Body of pancreas (tissue), 4 donors: Measurements from ENCODE around the gene MUSTN1. TPM values are rescaled to one million over a fixed set of nuclear protein-coding genes. Genes with fewer than 3 reads are reported as not detected.

Experiments
- ATAC-seq: fragments of 150-250 bp; one replicate; pipeline ENCODE4 v1.9.1; 2016
- DNase-seq, 4 donors: peaks; one replicate each; pipeline ENCODE4 v3.0.0-alpha.2; 2019
- H3K27ac ChIP-seq, 4 donors: fragments of 200-600 bp; sonication (generic); 1 replicate in 3 of 4; 2 replicates in 1 of 4; pipeline versions ENCODE4 v1.5.1 to v1.6.1; 2016 to 2019; ENCODE audit warnings: mild to moderate bottlenecking in 1 of 4, mixed read lengths in 1 of 4, moderate library complexity in 1 of 4
- H3K27me3 ChIP-seq, 2 donors: fragments of 200-600 bp; sonication (generic); one replicate each; pipeline ENCODE4 v1.6.0; 2016; ENCODE audit warnings: mild to moderate bottlenecking in 1 of 2
- H3K36me3 ChIP-seq, 2 donors: fragments of 200-600 bp; sonication (generic); replicated peaks in 1 of 2; 2 replicates each; pipeline ENCODE4 v1.5.1; 2016; ENCODE audit warnings: low read depth in 2 of 2; ENCODE audit not compliant: insufficient read depth in 1 of 2
- H3K4me1 ChIP-seq: fragments of 200-600 bp; sonication (generic); one replicate; pipeline ENCODE4 v1.6.0; 2016
- H3K4me3 ChIP-seq, 2 donors: fragments of 200-600 bp; sonication (generic); 1 replicate in 1 of 2; 2 replicates in 1 of 2; pipeline ENCODE4 v1.5.1; 2016 to 2019
- H3K9me3 ChIP-seq, 3 donors: fragments of 200-600 bp; sonication (generic); 1 replicate in 2 of 3; 2 replicates in 1 of 3; pipeline ENCODE4 v1.5.1; 2016
- CTCF ChIP-seq, 7 experiments: fragments of 450-650 bp in 4 of 7; fragments of 200-600 bp in 3 of 7; sonication (generic) in 3 of 7; IDR thresholded peaks; one replicate each; pipeline ENCODE4 v1.5.1; 2016 to 2019; ENCODE audit warnings: antibody characterized with exemption in 7 of 7
- POLR2A ChIP-seq, 3 donors: fragments of 450-650 bp; IDR thresholded peaks; one replicate each; pipeline ENCODE4 v1.6.1; 2016; ENCODE audit warnings: antibody characterized with exemption in 3 of 3, mild to moderate bottlenecking in 2 of 3
- WGBS, 2 donors: methylation state at CpG; one replicate each; pipeline ENCODE4 v1.1.5; 2017; 5-methylcytosine and 5-hydroxymethylcytosine counted together
- intact Hi-C: fragments of 100-400 bp; cut with DNase I; formaldehyde crosslinking; loops from one replicate; pipeline ENCODE4 v1.15.1; 2023
- total RNA-seq, 2 donors: library from RNA; depleted of rRNA; stranded (reverse); fragments of >200 nt; gene quantifications; one replicate each; pipeline ENCODE4 v1.1.0, GENCODE V29; 2016

MUSTN1 gene
- total RNA-seq, 2 donors from 2014 or later: 3.9 TPM; not detected in 1

GRCh38 chr3:52816654-52817053 lies 18.2 kb downstream of the MUSTN1 start:
- no peak overlapping the region for H3K27ac ChIP-seq
- no peak overlapping the region for H3K4me3 ChIP-seq
- H3K9me3 ChIP-seq: no peaks in the 10 kb centered on the region
- intact Hi-C loops: no loop called here
- ATAC-seq (no peak), DNase-seq (no peak)
- no peaks in the 10 kb centered on the region for H3K27me3 ChIP-seq
- 89 to 95% methylated on average over 9 to 10 of the region's 10 CpGs for WGBS, 2 donors
- no peaks in the 10 kb centered on the region for H3K4me1 ChIP-seq
- TF ChIP-seq POLR2A (IDR thresholded peaks at IDR 0.05): no peak
- no peak for TF ChIP-seq CTCF (IDR thresholded peaks at IDR 0.05)
- no peaks in the 10 kb centered on the region for H3K36me3 ChIP-seq

GRCh38 chr3:52816199-52816598 lies 18.6 kb downstream of the MUSTN1 start:
- Histone ChIP-seq H3K4me1 (no peaks in the 10 kb centered on the region), H3K9me3 (no peaks in the 10 kb centered on the region), H3K27ac (no peak overlapping the region), H3K27me3 (no peaks in the 10 kb centered on the region), H3K36me3 (no peaks in the 10 kb centered on the region), H3K4me3 (no peak overlapping the region)
- ATAC-seq: no peak
- intact Hi-C loops: no loop called here
- 82% methylated on average over 6 of the region's 6 CpGs; no CpG with 5 or more reads in 1 of the 2 donors for WGBS, 2 donors
- no peak for TF ChIP-seq POLR2A (IDR thresholded peaks at IDR 0.05)
- no peak for TF ChIP-seq CTCF (IDR thresholded peaks at IDR 0.05)
- no peak for DNase-seq

GRCh38 chr3:52813810-52814209 lies 21.0 kb downstream of the MUSTN1 start:
- H3K4me3 ChIP-seq: no peak overlapping the region

GRCh38 chr3:52811452-52812011 lies 23.3 kb downstream of the MUSTN1 start:
- no peaks in the 10 kb centered on the region for H3K36me3 ChIP-seq
- DNase-seq (no peak), ATAC-seq (no peak)
- no peaks in the 10 kb centered on the region for H3K4me1 ChIP-seq
- no peak overlapping the region for H3K27ac ChIP-seq
- intact Hi-C loops: no loop called here
- H3K4me3 ChIP-seq: no peak overlapping the region
- H3K9me3 ChIP-seq: no peaks in the 10 kb centered on the region
- TF ChIP-seq POLR2A (IDR thresholded peaks at IDR 0.05) (no peak), CTCF (IDR thresholded peaks at IDR 0.05) (no peak)
- 38 to 55% methylated on average over 1 to 7 of the region's 7 CpGs for WGBS, 2 donors
- no peaks in the 10 kb centered on the region for H3K27me3 ChIP-seq

More at GRCh38 chr3:52813810-52814209, 21.0 kb downstream of the MUSTN1 start:
- Histone ChIP-seq H3K9me3 (no peaks in the 10 kb centered on the region), H3K27ac (no peak overlapping the region), H3K27me3 (no peaks in the 10 kb centered on the region), H3K36me3 (no peaks in the 10 kb centered on the region), H3K4me1 (no peaks in the 10 kb centered on the region)
- intact Hi-C loops: no loop called here
- ATAC-seq (no peak), DNase-seq (no peak)
- TF ChIP-seq CTCF (IDR thresholded peaks at IDR 0.05) (no peak), POLR2A (IDR thresholded peaks at IDR 0.05) (no peak)
- 75 to 88% methylated on average over 2 to 8 of the region's 8 CpGs for WGBS, 2 donors

GRCh38 chr3:52810923-52811322 lies 23.9 kb downstream of the MUSTN1 start:
- Histone ChIP-seq H3K4me3 (no peak overlapping the region), H3K9me3 (no peaks in the 10 kb centered on the region), H3K27ac (no peak overlapping the region), H3K4me1 (no peaks in the 10 kb centered on the region), H3K36me3 (no peaks in the 10 kb centered on the region), H3K27me3 (no peaks in the 10 kb centered on the region)
- ATAC-seq (no peak), DNase-seq (no peak)
- intact Hi-C loops: no loop called here
- TF ChIP-seq CTCF (IDR thresholded peaks at IDR 0.05): no peak
- no peak for TF ChIP-seq POLR2A (IDR thresholded peaks at IDR 0.05)
- WGBS, 2 donors: 80 to 88% methylated on average over 11 of the region's 11 CpGs
